Posterior cingulate gyrus (tissue), 11 donors: ENCODE data around the gene PFDN5.

Experiments used
- DNase-seq, 10 donors: peaks; one replicate each; pipeline versions ENCODE4 v3.0.0 to v3.0.0-alpha.2; 2020 to 2021; ENCODE audit warnings: mixed read lengths in 3 of 10
- intact Hi-C: fragments of 100-400 bp; cut with DNase I; formaldehyde crosslinking; loops from one replicate; pipeline ENCODE4 v1.15.1; 2023

The PFDN5 gene

GRCh38 chr12:53345486-53346188 lies 50.3 kb downstream of the PFDN5 start:
- no peak for DNase-seq
- intact Hi-C loops: loop anchor here (1.0 to 2.0 kb wide), 2 partner anchors 20 to 133 kb away; no protein-coding TSS in a partner anchor

- no peak for DNase-seq
- intact Hi-C loops: no loop called here
Measured at GRCh38 chr12:53346491-53346890, 51.1 kb downstream of the PFDN5 start.

GRCh38 chr12:53347905-53348304 lies 52.6 kb downstream of the PFDN5 start:
- no peak for DNase-seq
- intact Hi-C loops: no loop called here
